H1 (cell line): Measurements from ENCODE around the gene GNB5. TPM values are rescaled to one million over a fixed set of nuclear protein-coding genes. Genes with fewer than 3 reads are reported as not detected.
"Not testable (repeated sequence)": the region's sequence is repeated elsewhere in the genome, so short reads cannot be mapped to it uniquely, and the experiment has no call there.

Experiments
- CTCF ChIA-PET: fragments of 300-600 bp; sonication (Branson Sonifier 250); formaldehyde crosslinking; loops from one replicate; lab custom pipeline; 2021; ENCODE audit not compliant: partially characterized antibody; lab: Charles Lee
- POLR2A ChIA-PET: fragments of 300-600 bp; sonication (Branson Sonifier 250); formaldehyde crosslinking; loops from one replicate; lab custom pipeline; 2021; ENCODE audit warnings: inconsistent platforms; ENCODE audit not compliant: partially characterized antibody; lab: Charles Lee
- DNase-seq, 2 experiments: peaks; one replicate each; pipeline versions ENCODE4 v3.0.0 to v3.0.0-alpha.2; 2010 to 2022; ENCODE audit warnings: low spot score in 2 of 2, low read depth in 1 of 2, mixed read lengths in 1 of 2
- FAIRE-seq: peaks from 2 replicates; lab custom pipeline; 2011; peaks lifted over from hg19 to GRCh38; lab: Jason Lieb, UNC
- H2AFZ ChIP-seq: 2 replicates; pipeline ENCODE4 v1.8.1; 2012; ENCODE audit warnings: low read length, inconsistent platforms
- H2AK5ac ChIP-seq: 2 replicates; pipeline ENCODE4 v1.6.1; 2013; ENCODE audit warnings: low read depth, low read length
- H2BK120ac ChIP-seq: replicated peaks from 2 replicates; pipeline ENCODE3; 2013; ENCODE audit warnings: low read depth, low read length, inconsistent platforms
- H2BK12ac ChIP-seq: 2 replicates; pipeline ENCODE4 v1.6.1; 2013; ENCODE audit warnings: low read depth, low read length
- H2BK15ac ChIP-seq: 2 replicates; pipeline ENCODE4 v1.6.1; 2013; ENCODE audit warnings: low read length
- H2BK20ac ChIP-seq: 2 replicates; pipeline ENCODE4 v1.6.1; 2013; ENCODE audit warnings: low read length
- H2BK5ac ChIP-seq: 2 replicates; pipeline ENCODE4 v1.6.1; 2013; ENCODE audit warnings: low read depth, low read length
- H3K14ac ChIP-seq: 2 replicates; pipeline ENCODE4 v1.6.1; 2013; ENCODE audit warnings: inconsistent platforms; ENCODE audit not compliant: insufficient read length
- H3K18ac ChIP-seq: 2 replicates; pipeline ENCODE4 v1.6.1; 2013; ENCODE audit warnings: low read length; ENCODE audit errors: extremely low read depth
- H3K23ac ChIP-seq: 2 replicates; pipeline ENCODE4 v1.6.1; 2013; ENCODE audit warnings: inconsistent platforms; ENCODE audit not compliant: insufficient read length
- H3K23me2 ChIP-seq: 2 replicates; pipeline ENCODE4 v1.6.1; 2013; ENCODE audit warnings: low read depth, low read length
- H3K27ac ChIP-seq: 2 replicates; pipeline ENCODE4 v1.6.1; 2011; ENCODE audit warnings: low read depth, low read length, inconsistent platforms
- H3K27me3 ChIP-seq, 4 experiments: replicated peaks in 1 of 4; 1 replicate in 1 of 4; 2 replicates in 3 of 4; pipeline versions ENCODE4 v1.6.1 to v1.8.1; 2011 to 2013; ENCODE audit warnings: low read length in 3 of 4, mild to moderate bottlenecking in 3 of 4, inconsistent platforms in 2 of 4, mixed read lengths in 2 of 4, moderate library complexity in 1 of 4; ENCODE audit not compliant: control insufficient read depth in 3 of 4, insufficient read depth in 3 of 4; ENCODE audit errors: extremely low read depth in 1 of 4
- H3K36me3 ChIP-seq, 4 experiments: 2 replicates each; pipeline versions ENCODE4 v1.6.1 to v1.8.1; 2011 to 2013; ENCODE audit warnings: mild to moderate bottlenecking in 4 of 4, low read length in 3 of 4, moderate library complexity in 2 of 4, control low read depth in 1 of 4, inconsistent platforms in 1 of 4; ENCODE audit not compliant: insufficient read depth in 4 of 4, control insufficient read depth in 2 of 4
- H3K4ac ChIP-seq: replicated peaks from 2 replicates; pipeline ENCODE3; 2013; ENCODE audit warnings: low read length, low read depth, mixed read lengths, inconsistent platforms; ENCODE audit not compliant: insufficient read length
- H3K4me1 ChIP-seq, 4 experiments: replicated peaks in 1 of 4; 1 replicate in 1 of 4; 2 replicates in 3 of 4; pipeline versions ENCODE4 v1.6.1 to v1.8.1; 2011 to 2013; ENCODE audit warnings: low read length in 3 of 4, inconsistent platforms in 2 of 4, mixed read lengths in 1 of 4; ENCODE audit not compliant: insufficient read depth in 4 of 4, control insufficient read depth in 3 of 4
- H3K4me2 ChIP-seq, 2 experiments: 2 replicates each; pipeline versions ENCODE4 v1.6.1 to v1.8.1; 2011 to 2013; ENCODE audit warnings: low read depth in 2 of 2, low read length in 2 of 2, control low read depth in 1 of 2, inconsistent platforms in 1 of 2, mild to moderate bottlenecking in 1 of 2; ENCODE audit not compliant: insufficient read depth in 1 of 2
- H3K4me3 ChIP-seq, 4 experiments: fragments of 200-600, 300-600 bp in 1 of 4; sonication (generic), shearing (Covaris generic), sonication (Bioruptor Twin) in 1 of 4; 2 replicates each; pipeline versions ENCODE4 v1.5.1 to v1.8.1; 2011 to 2016; ENCODE audit warnings: low read length in 4 of 4, low read depth in 3 of 4, control low read depth in 2 of 4, inconsistent platforms in 2 of 4, mild to moderate bottlenecking in 2 of 4, mixed read lengths in 1 of 4, moderate library complexity in 1 of 4; ENCODE audit not compliant: insufficient read depth in 2 of 4; ENCODE audit errors: extremely low read depth in 1 of 4
- H3K56ac ChIP-seq: replicated peaks from 2 replicates; pipeline ENCODE3; 2013; ENCODE audit warnings: low read depth, mild to moderate bottlenecking, mixed read lengths, low read length, inconsistent platforms; ENCODE audit not compliant: insufficient read length
- H3K79me1 ChIP-seq: 2 replicates; pipeline ENCODE4 v1.6.1; 2013; ENCODE audit warnings: low read depth, low read length, control low read depth
- H3K79me2 ChIP-seq, 2 experiments: 2 replicates each; pipeline versions ENCODE4 v1.6.1 to v1.8.1; 2012 to 2013; ENCODE audit warnings: low read length in 2 of 2, mild to moderate bottlenecking in 2 of 2, inconsistent platforms in 1 of 2; ENCODE audit not compliant: insufficient read depth in 2 of 2, control insufficient read depth in 1 of 2
- H3K9ac ChIP-seq, 4 experiments: replicated peaks in 1 of 4; 1 replicate in 1 of 4; 2 replicates in 3 of 4; pipeline versions ENCODE4 v1.6.1 to v1.8.1; 2011 to 2013; ENCODE audit warnings: low read depth in 3 of 4, low read length in 3 of 4, control low read depth in 2 of 4, mild to moderate bottlenecking in 2 of 4, moderate library complexity in 2 of 4, inconsistent platforms in 1 of 4; ENCODE audit errors: extremely low read depth in 1 of 4
- H3K9me3 ChIP-seq, 2 experiments: 2 replicates each; pipeline versions ENCODE4 v1.6.1 to v1.8.1; 2012 to 2013; ENCODE audit warnings: mild to moderate bottlenecking in 2 of 2, moderate library complexity in 2 of 2, control low read depth in 1 of 2, inconsistent platforms in 1 of 2, low read depth in 1 of 2, low read length in 1 of 2, mixed read lengths in 1 of 2; ENCODE audit not compliant: insufficient read depth in 2 of 2
- H4K20me1 ChIP-seq, 2 experiments: replicated peaks in 1 of 2; 2 replicates each; pipeline versions ENCODE3 to v1.8.1; 2011 to 2013; ENCODE audit warnings: inconsistent platforms in 2 of 2, low read length in 2 of 2, mild to moderate bottlenecking in 1 of 2; ENCODE audit not compliant: insufficient read depth in 2 of 2, control insufficient read depth in 1 of 2
- H4K5ac ChIP-seq: 2 replicates; pipeline ENCODE4 v1.6.1; 2013; ENCODE audit warnings: low read length, low read depth, mixed read lengths, inconsistent platforms; ENCODE audit not compliant: insufficient read length
- H4K8ac ChIP-seq: 2 replicates; pipeline ENCODE4 v1.8.0; 2013; ENCODE audit warnings: mild to moderate bottlenecking, moderate library complexity, low read length, inconsistent platforms; ENCODE audit not compliant: insufficient read depth; ENCODE audit errors: extremely low read depth
- H4K91ac ChIP-seq: replicated peaks from 2 replicates; pipeline ENCODE3; 2013; ENCODE audit warnings: low read length, mixed read lengths, inconsistent platforms; ENCODE audit not compliant: insufficient read length
- ATF3 ChIP-seq: IDR thresholded peaks from 2 replicates; pipeline ENCODE4 v1.6.1; 2011; ENCODE audit warnings: low read depth, mild to moderate bottlenecking, low read length; ENCODE audit not compliant: insufficient read depth
- EZH2 ChIP-seq: fragments of 200-600 bp; sonication (generic); IDR thresholded peaks from 2 replicates; pipeline ENCODE4 v1.7.1; 2012; ENCODE audit warnings: low read depth, mild to moderate bottlenecking, moderate library complexity, low read length, inconsistent platforms; ENCODE audit not compliant: severe bottlenecking
- KDM4A ChIP-seq: IDR thresholded peaks from one replicate; pipeline ENCODE4 v1.7.1; 2012; ENCODE audit warnings: low read depth, mild to moderate bottlenecking, moderate library complexity, low read length, inconsistent platforms; ENCODE audit not compliant: severe bottlenecking
- WGBS, 2 experiments: shearing (Covaris generic) in 1 of 2; methylation state at CpG; one replicate each; pipeline versions ENCODE4 v1.1.6 to v1.1.7; 2013 to 2015; ENCODE audit warnings: low lambda C conversion rate in 2 of 2, mixed read lengths in 2 of 2, inconsistent platforms in 1 of 2, low coverage in 1 of 2, missing lambda C conversion rate in 1 of 2; ENCODE audit not compliant: insufficient replicate concordance in 2 of 2, insufficient coverage in 1 of 2, insufficient read length in 1 of 2; ENCODE audit errors: extremely low coverage in 1 of 2, missing lambda C conversion rate in 1 of 2; 5-methylcytosine and 5-hydroxymethylcytosine counted together
- polyA plus RNA-seq, 7 experiments: library from polyadenylated mRNA; depleted of rRNA in 3 of 7; stranded (reverse) in 5 of 7; unstranded in 2 of 7; fragments of >200 nt in 5 of 7; fragments of 200-250 nt in 2 of 7; gene quantifications; 1 replicate in 5 of 7; 2 replicates in 1 of 7; 4 replicates in 1 of 7; pipeline versions ENCODE4 v1.2.1 to v1.2.3, GENCODE V29; 2011 to 2013; ENCODE audit warnings: missing spikeins in 2 of 7, mixed read lengths in 2 of 7
- total RNA-seq: library from RNA; stranded (reverse); fragmentation: NEBNext Ultra II Directional; extraction: Animal tissue kit (Norgen Biotek cat#: 25700); gene quantifications from 2 replicates; pipeline ENCODE4 v1.2.1, GENCODE V29; 2021
- TF ChIP-seq, protein P1 (sequence below): IDR thresholded peaks from 2 replicates; pipeline ENCODE4 v1.6.1; 2012; ENCODE audit warnings: inconsistent platforms
- TF ChIP-seq, protein P2 (sequence below): IDR thresholded peaks from 2 replicates; pipeline ENCODE4 v1.6.1; 2012; ENCODE audit warnings: low read length, inconsistent platforms

GNB5 gene
- total and polyA plus RNA-seq, 2 of the 8 experiments (the other 6 are each of a cell fraction or from before 2014, with no cell fraction given) = 21.7 to 42.5 TPM

GRCh38 chr15:52083603-52084002 lies 107.6 kb downstream of the GNB5 start (continued):
- TF ChIP-seq EZH2 (no peak), KDM4A (no peak), ATF3 (no peak)
- TF ChIP-seq, protein P1, sequence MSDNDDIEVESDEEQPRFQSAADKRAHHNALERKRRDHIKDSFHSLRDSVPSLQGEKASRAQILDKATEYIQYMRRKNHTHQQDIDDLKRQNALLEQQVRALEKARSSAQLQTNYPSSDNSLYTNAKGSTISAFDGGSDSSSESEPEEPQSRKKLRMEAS = no peak
- TF ChIP-seq, protein P2, sequence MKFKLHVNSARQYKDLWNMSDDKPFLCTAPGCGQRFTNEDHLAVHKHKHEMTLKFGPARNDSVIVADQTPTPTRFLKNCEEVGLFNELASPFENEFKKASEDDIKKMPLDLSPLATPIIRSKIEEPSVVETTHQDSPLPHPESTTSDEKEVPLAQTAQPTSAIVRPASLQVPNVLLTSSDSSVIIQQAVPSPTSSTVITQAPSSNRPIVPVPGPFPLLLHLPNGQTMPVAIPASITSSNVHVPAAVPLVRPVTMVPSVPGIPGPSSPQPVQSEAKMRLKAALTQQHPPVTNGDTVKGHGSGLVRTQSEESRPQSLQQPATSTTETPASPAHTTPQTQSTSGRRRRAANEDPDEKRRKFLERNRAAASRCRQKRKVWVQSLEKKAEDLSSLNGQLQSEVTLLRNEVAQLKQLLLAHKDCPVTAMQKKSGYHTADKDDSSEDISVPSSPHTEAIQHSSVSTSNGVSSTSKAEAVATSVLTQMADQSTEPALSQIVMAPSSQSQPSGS = no peak

DNA sequence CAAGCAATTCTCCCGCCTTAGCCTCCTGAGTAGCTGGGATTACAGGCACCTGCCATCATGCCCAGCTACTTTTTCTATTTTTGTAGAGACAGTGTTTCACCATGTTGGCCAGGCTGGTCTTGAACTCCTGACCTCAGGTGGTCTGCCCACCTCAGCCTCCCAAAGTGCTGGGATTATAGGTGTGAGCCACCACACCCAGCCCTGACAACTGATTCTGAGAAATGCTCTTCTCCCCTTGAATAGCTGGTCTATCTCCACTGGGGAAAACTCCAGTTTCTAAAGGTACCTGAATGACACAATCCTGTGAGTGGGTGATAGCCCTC lies 108.2 kb downstream of the GNB5 start:
- not testable (repeated sequence) for H2BK120ac ChIP-seq, H3K9me3 ChIP-seq

More for the DNA sequence above, 108.2 kb downstream of the GNB5 start:
- not testable (repeated sequence) for FAIRE-seq, H3K36me3 ChIP-seq, H3K4me3 ChIP-seq, H2BK12ac ChIP-seq, H3K14ac ChIP-seq, H3K23me2 ChIP-seq, H4K20me1 ChIP-seq, H3K23ac ChIP-seq, H3K27me3 ChIP-seq, H3K79me2 ChIP-seq, H3K4me2 ChIP-seq, H3K56ac ChIP-seq, H4K91ac ChIP-seq, H3K79me1 ChIP-seq, H3K18ac ChIP-seq, H4K8ac ChIP-seq, H3K27ac ChIP-seq, H4K5ac ChIP-seq, H3K4ac ChIP-seq, H2BK5ac ChIP-seq, H2AK5ac ChIP-seq, H2AFZ ChIP-seq, H3K9ac ChIP-seq, H2BK20ac ChIP-seq, H3K4me1 ChIP-seq, H2BK15ac ChIP-seq, DNase-seq
- POLR2A ChIA-PET = interaction anchor here (1.0 kb wide), 2 partner anchors 31 to 62 kb away, joined by 3 to 4 read pairs; no protein-coding TSS in a partner anchor
- 82% methylated on average over 1 of the region's 1 CpG; no CpG with 5 or more reads in 1 of the 2 experiments for WGBS, 2 experiments
- CTCF ChIA-PET = interaction anchor here (0.7 to 1.6 kb wide), 11 partner anchors 9 to 1048 kb away, joined by 3 to 6 read pairs (median 4); no protein-coding TSS in a partner anchor
